ENCODE data around the gene PATL1.
A peak's percentile ranks its signal among the peaks of the same experiment; 100 is the strongest.
"Not testable (repeated sequence)": the region's sequence is repeated elsewhere in the genome, so short reads cannot be mapped to it uniquely, and the experiment has no call there.

Gene PATL1

DNA sequence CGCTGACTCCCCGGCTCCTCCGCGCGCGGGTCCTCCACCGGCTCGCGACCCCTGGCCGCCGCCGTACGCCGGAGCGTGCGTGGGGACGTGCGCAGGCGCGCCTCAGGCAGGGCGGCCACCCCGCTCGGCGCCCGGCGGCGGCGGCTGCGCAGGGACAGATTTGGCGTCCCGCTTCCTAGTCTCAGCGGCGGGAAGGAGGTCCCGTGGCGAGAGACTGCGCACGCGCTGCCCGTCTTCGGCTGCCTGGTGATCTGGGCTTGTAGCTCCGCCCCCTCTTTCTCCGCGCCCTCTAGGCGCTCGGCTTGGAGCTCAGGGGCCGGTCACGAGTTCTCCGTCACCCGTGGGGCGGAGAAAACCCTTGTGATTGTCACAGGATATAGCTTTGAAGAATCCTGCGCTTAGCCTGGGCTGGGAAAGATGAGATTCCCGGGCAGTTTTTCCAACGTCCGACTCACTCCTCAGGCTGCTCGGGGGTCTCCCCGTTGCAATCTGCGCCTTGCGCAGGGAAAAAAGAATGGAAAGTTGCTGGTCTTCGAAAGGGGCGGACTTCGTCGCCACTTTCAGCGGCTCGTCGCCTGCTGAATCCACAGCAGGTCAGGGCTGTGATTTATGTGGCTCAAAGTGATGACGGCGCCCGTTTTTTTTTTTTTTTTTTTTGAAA is at the start of gene PATL1:
Gene PATL1, minus strand, starts transcription at position 88 of the 661 bp plus-strand sequence. CDS start 142 bp downstream, outside the sequence.
- DNase-seq (ENCODE audit: insufficient read length, low spot score) (peak; percentile 92), FAIRE-seq (peak; percentile 94)

GRCh38 chr11:59716051-59716450 is 47.2 kb upstream of the PATL1 start:
- DNase-seq (ENCODE audit: insufficient read length, low spot score) (no peak), FAIRE-seq (no peak)

DNA sequence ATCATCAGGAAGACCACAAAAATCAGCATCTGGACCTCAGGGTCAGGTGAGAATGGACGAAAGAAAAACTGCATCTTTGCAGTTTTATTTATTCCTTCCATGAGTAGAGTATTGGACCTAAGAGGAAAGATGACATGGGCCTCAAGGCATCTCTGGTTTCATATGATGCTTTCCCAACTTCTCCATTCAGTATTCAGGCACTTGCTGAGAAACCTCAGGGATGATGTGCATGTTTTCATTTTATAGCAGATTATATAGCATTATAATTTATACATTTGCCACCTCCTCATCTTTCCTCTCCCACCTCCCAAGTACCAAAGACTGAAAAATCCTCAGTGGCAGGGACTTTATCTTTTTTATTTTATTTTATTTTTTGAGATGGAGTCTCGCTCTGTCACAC is 44.9 kb upstream of the PATL1 start, which contains the start of gene OR10V1:
Gene OR10V1, minus strand, starts transcription at position 101 of the 400 bp plus-strand sequence. Its CDS starts 0 bp downstream, at position 101.
- DNase-seq (ENCODE audit: insufficient read length, low spot score) (no peak), FAIRE-seq (no peak)

DNA sequence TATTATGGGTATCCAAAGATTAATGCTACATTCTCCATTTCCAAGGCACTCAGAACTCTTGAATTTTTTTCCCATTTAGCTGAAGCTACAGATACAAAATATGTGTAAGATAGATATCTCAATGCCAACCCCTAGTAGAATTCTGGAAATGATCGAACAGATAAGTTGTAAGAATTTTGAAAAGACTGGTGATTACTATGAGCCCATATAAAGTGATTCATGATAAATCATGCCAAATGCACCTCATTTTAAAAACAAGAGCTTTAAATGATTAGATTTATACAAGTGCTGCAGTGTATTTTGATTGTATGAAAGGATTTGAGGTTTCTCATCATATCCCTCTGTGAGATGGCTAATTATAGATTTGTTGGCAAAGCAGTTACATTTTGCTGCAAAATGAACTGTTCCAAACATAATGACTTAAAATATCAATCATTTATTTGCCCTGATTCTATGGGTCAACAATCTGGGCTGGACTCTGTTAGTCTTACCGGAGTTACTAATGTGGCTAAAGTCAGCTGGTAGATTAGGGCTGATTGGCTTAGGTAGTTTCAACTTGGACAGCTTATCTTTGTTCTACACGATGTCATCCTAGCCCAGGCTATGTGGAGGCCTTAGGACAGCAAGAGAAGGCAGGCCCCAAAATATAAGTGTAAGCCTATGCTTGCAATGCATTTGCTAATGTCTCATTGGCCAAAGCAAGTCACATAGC is 41.5 kb upstream of the PATL1 start:
- no peak for DNase-seq (ENCODE audit: insufficient read length, low spot score)
- FAIRE-seq = no peak

DNA sequence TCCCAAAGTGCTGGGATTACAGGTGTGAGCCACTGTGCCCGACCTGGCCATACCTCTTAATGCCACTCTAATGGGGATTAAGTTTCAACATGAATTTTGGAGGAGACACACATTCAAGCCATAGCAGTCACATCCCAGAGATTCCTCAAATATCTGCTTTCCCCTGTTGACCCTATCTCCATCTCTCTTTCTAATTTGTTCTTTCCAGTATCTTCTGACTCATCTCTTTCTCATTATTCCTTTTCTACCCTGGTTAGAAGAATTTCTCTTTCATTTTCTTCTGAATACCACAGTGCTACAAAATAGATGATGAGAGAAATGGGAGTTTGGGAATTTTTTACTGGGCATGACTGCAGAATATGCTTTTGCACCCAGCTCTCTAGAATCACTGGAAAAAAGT is 39.7 kb upstream of the PATL1 start:
- FAIRE-seq (no peak), DNase-seq (ENCODE audit: insufficient read length, low spot score) (no peak)

DNA sequence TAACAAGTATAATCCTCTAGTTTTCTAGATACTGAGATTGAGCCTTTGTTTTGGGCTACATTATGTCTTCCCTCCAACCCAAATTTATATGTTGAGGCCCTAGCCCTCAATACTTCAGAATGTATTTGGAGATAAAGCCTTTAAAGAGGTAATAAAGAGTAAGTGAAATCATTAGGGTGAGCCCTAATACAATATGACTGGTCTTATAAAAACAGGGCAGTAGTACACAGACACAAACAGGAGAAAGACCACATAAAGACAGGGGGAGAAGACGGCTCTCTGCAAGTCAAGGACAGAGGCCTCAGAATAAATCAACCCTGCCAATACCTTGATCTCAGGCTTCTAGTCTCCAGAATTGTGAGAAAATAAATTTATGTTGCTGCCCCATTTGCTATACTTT is 38.5 kb upstream of the PATL1 start:
- FAIRE-seq (no peak), DNase-seq (ENCODE audit: insufficient read length, low spot score) (no peak)

DNA sequence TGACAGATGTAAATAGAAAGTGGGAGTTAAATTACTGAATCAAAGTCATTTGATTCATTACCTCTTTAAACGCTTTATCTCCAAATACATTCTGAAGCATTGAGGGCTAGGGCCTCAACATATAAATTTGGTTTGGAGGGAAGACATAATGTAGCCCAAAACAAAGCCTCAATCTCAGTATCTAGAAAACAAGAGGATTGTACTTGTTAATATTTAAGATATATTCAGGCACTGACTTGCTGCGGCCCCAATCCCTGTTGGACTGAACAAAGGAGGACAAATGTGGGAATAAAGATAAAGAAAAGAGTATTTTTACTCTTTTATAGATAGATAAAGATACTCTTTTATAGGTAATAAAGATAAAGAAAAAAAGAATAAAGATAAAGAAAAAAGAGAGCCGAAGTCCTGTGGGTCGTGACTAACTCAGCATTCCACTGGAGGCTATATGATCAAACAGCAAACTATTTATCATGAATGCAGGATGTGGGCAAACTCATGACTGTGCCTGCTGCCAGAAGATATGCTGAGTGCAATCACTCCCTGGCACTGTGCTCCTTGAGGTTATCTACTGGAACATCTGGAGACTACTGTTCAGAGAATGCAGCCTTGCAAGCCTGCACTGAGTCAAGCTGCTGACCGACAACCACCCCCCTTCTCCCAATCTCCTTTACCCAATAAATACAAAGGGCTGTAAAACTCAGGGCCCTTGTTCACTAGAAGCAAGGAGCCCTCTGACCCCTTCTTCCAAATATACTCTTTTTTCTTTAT is 37.9 kb upstream of the PATL1 start:
- DNase-seq (ENCODE audit: insufficient read length, low spot score) (no peak), FAIRE-seq (no peak)

- no peak for FAIRE-seq
These were observed 36.5 kb upstream of the PATL1 start for GRCh38 chr11:59705294-59705693.

GRCh38 chr11:59703515-59703914 is 34.7 kb upstream of the PATL1 start:
- not testable (repeated sequence) for FAIRE-seq; DNase-seq (ENCODE audit: insufficient read length, low spot score)

More at GRCh38 chr11:59705294-59705693, 36.5 kb upstream of the PATL1 start:
- no peak for DNase-seq (ENCODE audit: insufficient read length, low spot score)

DNA sequence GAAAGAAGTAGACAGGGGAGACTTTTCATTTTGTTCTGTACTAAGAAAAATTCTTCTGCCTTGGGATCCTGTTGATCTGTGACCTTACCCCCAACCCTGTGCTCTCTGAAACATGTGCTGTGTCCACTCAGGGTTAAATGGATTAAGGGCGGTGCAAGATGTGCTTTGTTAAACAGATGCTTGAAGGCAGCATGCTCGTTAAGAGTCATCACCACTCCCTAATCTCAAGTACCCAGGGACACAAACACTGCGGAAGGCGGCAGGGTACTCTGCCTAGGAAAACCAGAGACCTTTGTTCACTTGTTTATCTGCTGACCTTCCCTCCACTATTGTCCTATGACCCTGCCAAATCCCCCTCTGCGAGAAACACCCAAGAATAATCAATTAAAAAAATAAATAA is 31.3 kb upstream of the PATL1 start:
- not testable (repeated sequence) for DNase-seq (ENCODE audit: insufficient read length, low spot score); FAIRE-seq

DNA sequence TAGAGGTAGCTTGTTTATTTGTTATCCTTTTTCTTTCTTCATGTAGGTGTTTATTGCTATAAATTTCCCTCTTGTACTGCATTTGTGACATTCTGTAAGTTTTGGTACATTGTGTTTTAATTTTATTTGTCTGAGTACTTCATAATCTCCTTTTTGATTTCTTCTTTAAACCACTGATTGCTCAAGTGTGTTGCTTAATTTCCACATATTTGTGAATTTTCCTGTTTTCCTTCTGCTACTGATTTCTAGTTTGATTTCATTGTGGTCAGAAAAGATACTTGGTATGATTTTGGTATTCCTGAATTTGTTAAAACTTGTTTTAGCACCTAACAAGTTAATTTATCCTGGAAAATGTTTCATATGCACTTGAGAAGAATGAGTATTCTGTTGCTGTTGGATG is 29.7 kb upstream of the PATL1 start:
- FAIRE-seq = no peak

DNA sequence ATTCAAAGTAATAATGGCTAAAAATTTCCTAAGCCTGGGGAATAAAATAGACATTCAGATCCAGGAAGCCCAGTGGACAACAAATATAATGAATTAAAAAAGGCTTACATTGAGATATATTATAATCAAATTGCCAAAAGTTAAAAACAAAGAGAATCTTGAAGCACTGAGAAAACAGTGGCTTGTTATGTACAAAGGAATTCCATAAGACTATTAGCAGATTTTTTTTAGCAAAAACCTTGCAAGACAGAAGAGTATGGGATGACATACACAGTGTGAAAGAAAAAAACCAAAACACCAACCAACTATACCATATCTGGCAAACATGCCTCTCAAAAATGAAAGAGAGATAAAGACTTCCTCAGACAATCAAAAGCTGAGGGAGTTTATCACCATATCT is 24.1 kb upstream of the PATL1 start:
- FAIRE-seq = no peak
- DNase-seq (ENCODE audit: insufficient read length, low spot score) = no peak

More for the DNA sequence above, 29.7 kb upstream of the PATL1 start:
- DNase-seq (ENCODE audit: insufficient read length, low spot score) = no peak

GRCh38 chr11:59691156-59691555 is 22.3 kb upstream of the PATL1 start:
- FAIRE-seq = no peak

DNA sequence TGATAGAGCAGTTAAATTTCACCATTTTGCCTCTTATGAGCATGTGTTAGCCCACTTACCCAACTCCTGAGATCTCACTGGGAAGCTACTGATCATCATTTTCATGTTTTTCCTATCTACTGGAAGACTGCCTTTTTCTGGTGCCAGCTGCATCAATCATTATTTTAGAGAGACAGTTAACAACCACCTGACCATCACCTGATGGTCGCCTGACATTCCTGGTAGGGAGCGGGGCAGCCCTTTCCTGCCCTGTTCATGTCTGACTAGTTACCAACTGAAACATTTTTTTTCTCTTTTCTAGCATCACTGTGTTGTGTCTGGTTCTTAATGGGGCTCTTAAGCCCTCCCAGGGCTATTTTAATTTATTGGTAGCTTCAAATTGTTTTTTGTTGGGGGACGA is 20.2 kb upstream of the PATL1 start:
- no peak for DNase-seq (ENCODE audit: insufficient read length, low spot score)
- no peak for FAIRE-seq

More at GRCh38 chr11:59691156-59691555, 22.3 kb upstream of the PATL1 start:
- DNase-seq (ENCODE audit: insufficient read length, low spot score) = no peak

GRCh38 chr11:59681260-59681725 is 12.5 kb upstream of the PATL1 start:
- DNase-seq (ENCODE audit: insufficient read length, low spot score); FAIRE-seq: not testable (repeated sequence)

GRCh38 chr11:59680287-59681154 is 11.7 kb upstream of the PATL1 start:
- DNase-seq (ENCODE audit: insufficient read length, low spot score) (no peak), FAIRE-seq (peak; percentile 68)

DNA sequence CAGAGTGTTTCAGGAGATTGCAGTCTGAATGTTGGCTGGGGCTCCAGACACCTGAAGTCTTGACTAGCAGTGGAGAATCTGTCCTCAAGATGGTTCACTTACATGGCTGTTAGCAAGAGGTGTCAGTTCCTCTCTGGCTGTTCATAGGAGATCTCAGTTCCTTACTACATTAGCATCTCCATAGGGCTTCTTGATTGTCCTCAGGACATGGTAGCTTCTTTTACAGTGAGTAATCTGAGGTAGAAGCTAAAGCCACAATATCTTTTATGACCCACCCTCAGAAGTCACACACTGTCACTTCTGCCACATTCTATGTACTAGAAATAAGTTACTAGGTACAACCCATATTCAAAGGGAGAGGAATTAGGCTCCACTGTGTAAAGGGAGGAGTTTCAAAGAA is 10.5 kb upstream of the PATL1 start:
- FAIRE-seq = no peak
- no peak for DNase-seq (ENCODE audit: insufficient read length, low spot score)

DNA sequence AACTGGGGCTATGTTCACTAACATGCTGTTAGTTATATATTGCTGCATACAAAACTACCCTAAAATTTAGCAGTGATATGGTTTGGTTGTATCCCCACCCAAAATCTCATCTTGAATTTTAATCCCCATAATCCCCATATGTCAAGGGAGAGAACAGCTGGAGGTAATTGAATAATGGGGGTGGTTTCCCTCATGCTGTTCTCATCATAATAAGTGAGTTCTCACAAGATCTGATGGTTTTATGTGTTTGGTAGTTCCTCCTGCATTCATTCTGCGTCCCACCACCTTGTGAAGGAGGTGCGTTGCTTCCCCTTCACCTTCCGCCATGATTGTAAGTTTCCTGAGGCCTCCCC is 10.0 kb upstream of the PATL1 start:
- DNase-seq (ENCODE audit: insufficient read length, low spot score) = no peak
- FAIRE-seq = no peak

GRCh38 chr11:59678118-59678812 is 9.4 kb upstream of the PATL1 start:
- DNase-seq (ENCODE audit: insufficient read length, low spot score) = no peak
- no peak for FAIRE-seq

GRCh38 chr11:59676205-59676604 is 7.4 kb upstream of the PATL1 start:
- FAIRE-seq (no peak), DNase-seq (ENCODE audit: insufficient read length, low spot score) (no peak)
